GM23338 (cell line): Measurements from ENCODE around the gene ANKS1B. TPM values are rescaled to one million over a fixed set of nuclear protein-coding genes. Genes with fewer than 3 reads are reported as not detected.

ENCODE experiments used
- ATAC-seq: fragments of 200-7000 bp; cut with Tn5 transposase; 3 replicates; pipeline ENCODE4 v1.9.1; 2020
- DNase-seq: peaks from one replicate; pipeline ENCODE4 v3.0.0-alpha.2; 2015; ENCODE audit warnings: low spot score
- H2AFZ ChIP-seq: fragments of 200-600 bp; sonication (generic); 2 replicates; pipeline ENCODE4 v1.8.0; 2016; ENCODE audit warnings: antibody characterized with exemption, mild to moderate bottlenecking, moderate library complexity
- H3F3A ChIP-seq: fragments of 200-600 bp; sonication (generic); replicated peaks from 2 replicates; pipeline ENCODE4 v1.8.0; 2017; ENCODE audit warnings: antibody characterized with exemption, mixed run types, low read depth
- H3K27ac ChIP-seq: fragments of 200-600 bp; sonication (generic); 2 replicates; pipeline ENCODE4 v1.6.1; 2016; ENCODE audit warnings: low read depth
- H3K27me3 ChIP-seq: fragments of 200-600 bp; sonication (generic); 2 replicates; pipeline ENCODE4 v1.8.0; 2016; ENCODE audit warnings: mild to moderate bottlenecking, mixed run types, moderate library complexity; ENCODE audit not compliant: insufficient read depth
- H3K36me3 ChIP-seq: fragments of 200-600 bp; sonication (generic); 2 replicates; pipeline ENCODE4 v1.8.0; 2016; ENCODE audit warnings: mild to moderate bottlenecking; ENCODE audit not compliant: insufficient read depth
- H3K4me1 ChIP-seq: fragments of 200-600 bp; sonication (generic); 2 replicates; pipeline ENCODE4 v1.8.0; 2016; ENCODE audit warnings: mild to moderate bottlenecking, moderate library complexity; ENCODE audit not compliant: insufficient read depth
- H3K4me2 ChIP-seq: fragments of 200-600 bp; sonication (generic); 2 replicates; pipeline ENCODE4 v1.7.1; 2017; ENCODE audit warnings: mixed run types
- H3K4me3 ChIP-seq: fragments of 200-600 bp; sonication (generic); 2 replicates; pipeline ENCODE4 v1.6.1; 2016; ENCODE audit warnings: mixed run types
- H3K79me2 ChIP-seq: fragments of 200-600 bp; sonication (generic); replicated peaks from 2 replicates; pipeline ENCODE4 v1.8.0; 2017; ENCODE audit warnings: mild to moderate bottlenecking; ENCODE audit not compliant: insufficient read depth
- H3K9me2 ChIP-seq: fragments of 200-600 bp; sonication (generic); 2 replicates; pipeline ENCODE4 v1.8.0; 2017; ENCODE audit not compliant: insufficient read depth
- H4K20me1 ChIP-seq: fragments of 200-600 bp; sonication (generic); replicated peaks from 2 replicates; pipeline ENCODE4 v1.8.0; 2017; ENCODE audit warnings: mild to moderate bottlenecking; ENCODE audit not compliant: insufficient read depth
- H3K27ac Mint-ChIP-seq: 2 replicates; pipeline ENCODE4 v1.8.0; 2020; ENCODE audit warnings: inconsistent platforms, mild to moderate bottlenecking, moderate library complexity, mixed read lengths
- H3K27me3 Mint-ChIP-seq: 3 replicates; pipeline ENCODE4 v1.8.0; 2022; ENCODE audit warnings: low read depth, mild to moderate bottlenecking, moderate library complexity, mixed read lengths, inconsistent platforms; ENCODE audit not compliant: insufficient read depth, poor library complexity
- H3K36me3 Mint-ChIP-seq: 3 replicates; pipeline ENCODE4 v1.8.0; 2021; ENCODE audit warnings: low read depth, mild to moderate bottlenecking, inconsistent platforms, moderate library complexity, mixed read lengths
- H3K4me1 Mint-ChIP-seq: 3 replicates; pipeline ENCODE4 v1.8.0; 2020; ENCODE audit warnings: mild to moderate bottlenecking, inconsistent platforms, mixed read lengths
- H3K4me3 Mint-ChIP-seq: 3 replicates; pipeline ENCODE4 v1.8.0; 2021; ENCODE audit warnings: moderate library complexity, mild to moderate bottlenecking, inconsistent platforms, mixed read lengths
- H3K9me3 Mint-ChIP-seq: 3 replicates; pipeline ENCODE4 v1.8.0; 2020; ENCODE audit warnings: moderate library complexity, mild to moderate bottlenecking, inconsistent platforms, mixed read lengths
- CREB1 ChIP-seq: fragments of 250-450 bp; sonication (Bioruptor Pico); IDR thresholded peaks from 2 replicates; pipeline ENCODE4 v1.5.0; 2020; ENCODE audit warnings: low read depth, mild to moderate bottlenecking, moderate library complexity
- ETS1 ChIP-seq: IDR thresholded peaks from 2 replicates; pipeline ENCODE4 v1.6.1; 2016; ENCODE audit warnings: antibody characterized with exemption
- EZH2 ChIP-seq: fragments of 200-600 bp; sonication (generic); IDR thresholded peaks from one replicate; pipeline ENCODE4 v1.8.0; 2017; ENCODE audit warnings: antibody characterized with exemption, mild to moderate bottlenecking, low read depth; ENCODE audit not compliant: unreplicated experiment
- EZH2phosphoT487 ChIP-seq: fragments of 200-600 bp; sonication (generic); IDR thresholded peaks from one replicate; pipeline ENCODE4 v1.8.1; 2018; ENCODE audit warnings: antibody characterized with exemption; ENCODE audit not compliant: unreplicated experiment
- JUNB ChIP-seq: IDR thresholded peaks from one replicate; pipeline ENCODE4 v1.6.1; 2016; ENCODE audit warnings: antibody characterized with exemption; ENCODE audit not compliant: unreplicated experiment
- POLR2AphosphoS5 ChIP-seq: IDR thresholded peaks from 2 replicates; pipeline ENCODE4 v1.6.1; 2016; ENCODE audit warnings: antibody characterized with exemption, low read depth
- REST ChIP-seq: IDR thresholded peaks from one replicate; pipeline ENCODE4 v1.6.1; 2018; ENCODE audit warnings: antibody characterized with exemption; ENCODE audit not compliant: unreplicated experiment
- ZNF114 ChIP-seq: fragments of 250-450 bp; sonication (Bioruptor Pico); IDR thresholded peaks from 2 replicates; pipeline ENCODE4 v1.5.0; 2020; ENCODE audit warnings: mild to moderate bottlenecking, moderate library complexity
- ZNF331 ChIP-seq: fragments of 250-450 bp; sonication (Bioruptor Pico); IDR thresholded peaks from 2 replicates; pipeline ENCODE4 v1.5.0; 2020; ENCODE audit warnings: low read depth, mild to moderate bottlenecking, moderate library complexity
- polyA plus RNA-seq: library from polyadenylated mRNA; unstranded; fragments of >200 nt; fragmentation: Nextera tagmentation; extraction: Ambion mirVana; gene quantifications from 2 replicates; pipeline ENCODE4 v1.2.1, GENCODE V29; 2016
- total RNA-seq: library from RNA; depleted of rRNA; stranded (reverse); fragments of >200 nt; shearing (Covaris generic); gene quantifications from 2 replicates; pipeline ENCODE4 v1.2.3, GENCODE V29; 2014
- TF ChIP-seq, protein P1 (sequence below), 2 experiments: fragments of 200-600 bp in 1 of 2; sonication (generic) in 1 of 2; conservative IDR thresholded peaks; 2 replicates each; pipeline versions ENCODE4 v1.5.1 to v1.6.1; 2016 to 2017; ENCODE audit warnings: antibody characterized with exemption in 2 of 2, low read depth in 2 of 2, mild to moderate bottlenecking in 2 of 2, moderate library complexity in 1 of 2
- TF ChIP-seq, protein P2 (sequence below): fragments of 250-450 bp; sonication (Bioruptor Pico); IDR thresholded peaks from 2 replicates; pipeline ENCODE4 v1.5.0; 2020; ENCODE audit warnings: mild to moderate bottlenecking, moderate library complexity

ANKS1B gene
- total and polyA plus RNA-seq, 2 experiments from 2014 or later = 4.3 to 5.8 TPM

DNA sequence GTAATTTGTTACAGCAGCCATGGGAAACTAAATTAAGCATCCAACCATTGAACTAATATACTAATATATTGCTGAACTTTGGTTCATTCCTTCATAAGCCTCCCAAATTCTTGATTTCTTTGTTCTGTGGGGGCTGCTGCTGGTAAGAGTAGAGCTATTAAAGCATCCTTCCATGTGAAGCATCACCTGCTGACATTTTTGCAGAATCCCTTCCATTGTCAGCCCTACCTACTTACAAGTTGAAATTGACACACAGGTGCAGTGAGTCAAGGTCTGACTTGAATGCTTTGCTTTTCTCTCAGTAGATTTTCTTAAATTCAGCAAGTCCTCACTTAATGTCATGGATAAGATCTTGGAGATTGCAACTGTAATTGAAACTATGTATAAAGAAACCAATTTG lies 865.3 kb downstream of the ANKS1B start:
- H3K27me3 Mint-ChIP-seq = no peaks in the 10 kb centered on the region

More for the DNA sequence above, 865.3 kb downstream of the ANKS1B start:
- no peaks in the 10 kb centered on the region for H3F3A ChIP-seq
- H2AFZ ChIP-seq = no peak overlapping the region
- no peaks in the 10 kb centered on the region for H3K4me1 ChIP-seq
- no peak overlapping the region for H3K4me2 ChIP-seq
- H3K79me2 ChIP-seq = no peaks in the 10 kb centered on the region
- H3K27me3 ChIP-seq = no peaks in the 10 kb centered on the region
- H3K4me1 Mint-ChIP-seq = no peaks in the 10 kb centered on the region
- H3K36me3 ChIP-seq = no peaks in the 10 kb centered on the region
- no peak overlapping the region for H3K27ac Mint-ChIP-seq
- no peak for ATAC-seq
- H3K4me3 Mint-ChIP-seq = no peak overlapping the region
- TF ChIP-seq ETS1 (no peak), JUNB (no peak), POLR2AphosphoS5 (no peak), EZH2phosphoT487 (no peak), ZNF114 (no peak), REST (no peak), CREB1 (CRISPR knock-in tag) (no peak), EZH2 (no peak), ZNF331 (CRISPR knock-in tag) (no peak)
- TF ChIP-seq, protein P1, sequence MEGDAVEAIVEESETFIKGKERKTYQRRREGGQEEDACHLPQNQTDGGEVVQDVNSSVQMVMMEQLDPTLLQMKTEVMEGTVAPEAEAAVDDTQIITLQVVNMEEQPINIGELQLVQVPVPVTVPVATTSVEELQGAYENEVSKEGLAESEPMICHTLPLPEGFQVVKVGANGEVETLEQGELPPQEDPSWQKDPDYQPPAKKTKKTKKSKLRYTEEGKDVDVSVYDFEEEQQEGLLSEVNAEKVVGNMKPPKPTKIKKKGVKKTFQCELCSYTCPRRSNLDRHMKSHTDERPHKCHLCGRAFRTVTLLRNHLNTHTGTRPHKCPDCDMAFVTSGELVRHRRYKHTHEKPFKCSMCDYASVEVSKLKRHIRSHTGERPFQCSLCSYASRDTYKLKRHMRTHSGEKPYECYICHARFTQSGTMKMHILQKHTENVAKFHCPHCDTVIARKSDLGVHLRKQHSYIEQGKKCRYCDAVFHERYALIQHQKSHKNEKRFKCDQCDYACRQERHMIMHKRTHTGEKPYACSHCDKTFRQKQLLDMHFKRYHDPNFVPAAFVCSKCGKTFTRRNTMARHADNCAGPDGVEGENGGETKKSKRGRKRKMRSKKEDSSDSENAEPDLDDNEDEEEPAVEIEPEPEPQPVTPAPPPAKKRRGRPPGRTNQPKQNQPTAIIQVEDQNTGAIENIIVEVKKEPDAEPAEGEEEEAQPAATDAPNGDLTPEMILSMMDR (conservative IDR thresholded peaks at IDR 0.05; ENCODE audit: low read depth in 2 of 2) = no peak
- TF ChIP-seq, protein P2, sequence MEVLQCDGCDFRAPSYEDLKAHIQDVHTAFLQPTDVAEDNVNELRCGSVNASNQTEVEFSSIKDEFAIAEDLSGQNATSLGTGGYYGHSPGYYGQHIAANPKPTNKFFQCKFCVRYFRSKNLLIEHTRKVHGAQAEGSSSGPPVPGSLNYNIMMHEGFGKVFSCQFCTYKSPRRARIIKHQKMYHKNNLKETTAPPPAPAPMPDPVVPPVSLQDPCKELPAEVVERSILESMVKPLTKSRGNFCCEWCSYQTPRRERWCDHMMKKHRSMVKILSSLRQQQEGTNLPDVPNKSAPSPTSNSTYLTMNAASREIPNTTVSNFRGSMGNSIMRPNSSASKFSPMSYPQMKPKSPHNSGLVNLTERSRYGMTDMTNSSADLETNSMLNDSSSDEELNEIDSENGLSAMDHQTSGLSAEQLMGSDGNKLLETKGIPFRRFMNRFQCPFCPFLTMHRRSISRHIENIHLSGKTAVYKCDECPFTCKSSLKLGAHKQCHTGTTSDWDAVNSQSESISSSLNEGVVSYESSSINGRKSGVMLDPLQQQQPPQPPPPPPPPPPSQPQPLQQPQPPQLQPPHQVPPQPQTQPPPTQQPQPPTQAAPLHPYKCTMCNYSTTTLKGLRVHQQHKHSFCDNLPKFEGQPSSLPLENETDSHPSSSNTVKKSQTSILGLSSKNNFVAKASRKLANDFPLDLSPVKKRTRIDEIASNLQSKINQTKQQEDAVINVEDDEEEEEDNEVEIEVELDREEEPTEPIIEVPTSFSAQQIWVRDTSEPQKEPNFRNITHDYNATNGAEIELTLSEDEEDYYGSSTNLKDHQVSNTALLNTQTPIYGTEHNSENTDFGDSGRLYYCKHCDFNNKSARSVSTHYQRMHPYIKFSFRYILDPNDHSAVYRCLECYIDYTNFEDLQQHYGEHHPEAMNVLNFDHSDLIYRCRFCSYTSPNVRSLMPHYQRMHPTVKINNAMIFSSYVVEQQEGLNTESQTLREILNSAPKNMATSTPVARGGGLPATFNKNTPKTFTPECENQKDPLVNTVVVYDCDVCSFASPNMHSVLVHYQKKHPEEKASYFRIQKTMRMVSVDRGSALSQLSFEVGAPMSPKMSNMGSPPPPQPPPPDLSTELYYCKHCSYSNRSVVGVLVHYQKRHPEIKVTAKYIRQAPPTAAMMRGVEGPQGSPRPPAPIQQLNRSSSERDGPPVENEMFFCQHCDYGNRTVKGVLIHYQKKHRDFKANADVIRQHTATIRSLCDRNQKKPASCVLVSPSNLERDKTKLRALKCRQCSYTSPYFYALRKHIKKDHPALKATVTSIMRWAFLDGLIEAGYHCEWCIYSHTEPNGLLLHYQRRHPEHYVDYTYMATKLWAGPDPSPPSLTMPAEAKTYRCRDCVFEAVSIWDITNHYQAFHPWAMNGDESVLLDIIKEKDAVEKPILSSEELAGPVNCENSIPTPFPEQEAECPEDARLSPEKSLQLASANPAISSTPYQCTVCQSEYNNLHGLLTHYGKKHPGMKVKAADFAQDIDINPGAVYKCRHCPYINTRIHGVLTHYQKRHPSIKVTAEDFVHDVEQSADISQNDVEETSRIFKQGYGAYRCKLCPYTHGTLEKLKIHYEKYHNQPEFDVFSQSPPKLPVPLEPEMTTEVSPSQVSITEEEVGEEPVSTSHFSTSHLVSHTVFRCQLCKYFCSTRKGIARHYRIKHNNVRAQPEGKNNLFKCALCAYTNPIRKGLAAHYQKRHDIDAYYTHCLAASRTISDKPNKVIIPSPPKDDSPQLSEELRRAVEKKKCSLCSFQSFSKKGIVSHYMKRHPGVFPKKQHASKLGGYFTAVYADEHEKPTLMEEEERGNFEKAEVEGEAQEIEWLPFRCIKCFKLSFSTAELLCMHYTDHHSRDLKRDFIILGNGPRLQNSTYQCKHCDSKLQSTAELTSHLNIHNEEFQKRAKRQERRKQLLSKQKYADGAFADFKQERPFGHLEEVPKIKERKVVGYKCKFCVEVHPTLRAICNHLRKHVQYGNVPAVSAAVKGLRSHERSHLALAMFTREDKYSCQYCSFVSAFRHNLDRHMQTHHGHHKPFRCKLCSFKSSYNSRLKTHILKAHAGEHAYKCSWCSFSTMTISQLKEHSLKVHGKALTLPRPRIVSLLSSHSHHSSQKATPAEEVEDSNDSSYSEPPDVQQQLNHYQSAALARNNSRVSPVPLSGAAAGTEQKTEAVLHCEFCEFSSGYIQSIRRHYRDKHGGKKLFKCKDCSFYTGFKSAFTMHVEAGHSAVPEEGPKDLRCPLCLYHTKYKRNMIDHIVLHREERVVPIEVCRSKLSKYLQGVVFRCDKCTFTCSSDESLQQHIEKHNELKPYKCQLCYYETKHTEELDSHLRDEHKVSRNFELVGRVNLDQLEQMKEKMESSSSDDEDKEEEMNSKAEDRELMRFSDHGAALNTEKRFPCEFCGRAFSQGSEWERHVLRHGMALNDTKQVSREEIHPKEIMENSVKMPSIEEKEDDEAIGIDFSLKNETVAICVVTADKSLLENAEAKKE (CRISPR knock-in tag) = no peak
- H3K27ac ChIP-seq = no peak overlapping the region
- no peaks in the 10 kb centered on the region for H3K9me2 ChIP-seq
- no peaks in the 10 kb centered on the region for H4K20me1 ChIP-seq
- H3K4me3 ChIP-seq = no peak overlapping the region
- no peak for DNase-seq
- no peaks in the 10 kb centered on the region for H3K9me3 Mint-ChIP-seq
- no peaks in the 10 kb centered on the region for H3K36me3 Mint-ChIP-seq
